COR-L47 (cell line): ENCODE results near the gene OST4.

ENCODE experiments used
- DNase-seq: peaks from one replicate; lab custom pipeline; 2025; lab: John Stamatoyannopoulos, UW

OST4 gene

GRCh38 chr2:27093430-27094352, 22.2 kb upstream of the OST4 start:
- DNase-seq: no peak

DNA sequence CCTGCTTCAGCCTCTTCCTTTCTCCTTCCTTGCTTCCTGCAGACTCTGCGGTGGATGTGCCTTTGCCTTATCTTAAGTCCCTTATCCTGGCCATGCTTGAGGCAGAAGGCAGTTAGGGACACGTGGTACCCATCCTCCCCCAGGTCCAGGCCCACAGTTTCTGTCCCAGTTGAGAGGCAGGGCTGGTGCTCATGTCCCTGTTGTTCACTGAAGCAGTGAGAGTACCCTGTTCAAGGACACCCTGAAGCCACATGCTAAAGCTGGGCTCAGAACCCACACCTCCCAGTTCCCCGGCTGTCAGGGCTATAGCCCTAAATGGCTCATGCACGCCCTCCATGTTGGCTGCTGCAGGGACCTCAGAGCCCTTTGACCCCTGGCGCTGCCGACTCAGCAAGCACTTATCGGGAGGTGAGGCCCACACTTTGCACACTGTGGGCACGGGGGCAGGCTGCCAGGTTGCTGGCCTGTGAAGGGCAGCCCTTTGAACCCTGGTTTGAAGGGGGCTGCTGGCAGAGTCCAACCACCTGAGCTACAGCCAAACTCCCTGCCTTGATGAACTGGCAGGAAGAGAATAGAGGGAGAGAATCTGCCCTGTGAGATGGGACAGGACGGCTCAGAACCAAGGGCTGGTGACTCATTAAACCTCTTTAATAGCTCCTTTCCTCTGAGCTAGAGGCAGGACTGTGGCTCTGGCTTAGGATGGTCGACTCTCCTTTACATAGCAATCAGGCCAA, 21.4 kb upstream of the OST4 start:
- no peak for DNase-seq

DNA sequence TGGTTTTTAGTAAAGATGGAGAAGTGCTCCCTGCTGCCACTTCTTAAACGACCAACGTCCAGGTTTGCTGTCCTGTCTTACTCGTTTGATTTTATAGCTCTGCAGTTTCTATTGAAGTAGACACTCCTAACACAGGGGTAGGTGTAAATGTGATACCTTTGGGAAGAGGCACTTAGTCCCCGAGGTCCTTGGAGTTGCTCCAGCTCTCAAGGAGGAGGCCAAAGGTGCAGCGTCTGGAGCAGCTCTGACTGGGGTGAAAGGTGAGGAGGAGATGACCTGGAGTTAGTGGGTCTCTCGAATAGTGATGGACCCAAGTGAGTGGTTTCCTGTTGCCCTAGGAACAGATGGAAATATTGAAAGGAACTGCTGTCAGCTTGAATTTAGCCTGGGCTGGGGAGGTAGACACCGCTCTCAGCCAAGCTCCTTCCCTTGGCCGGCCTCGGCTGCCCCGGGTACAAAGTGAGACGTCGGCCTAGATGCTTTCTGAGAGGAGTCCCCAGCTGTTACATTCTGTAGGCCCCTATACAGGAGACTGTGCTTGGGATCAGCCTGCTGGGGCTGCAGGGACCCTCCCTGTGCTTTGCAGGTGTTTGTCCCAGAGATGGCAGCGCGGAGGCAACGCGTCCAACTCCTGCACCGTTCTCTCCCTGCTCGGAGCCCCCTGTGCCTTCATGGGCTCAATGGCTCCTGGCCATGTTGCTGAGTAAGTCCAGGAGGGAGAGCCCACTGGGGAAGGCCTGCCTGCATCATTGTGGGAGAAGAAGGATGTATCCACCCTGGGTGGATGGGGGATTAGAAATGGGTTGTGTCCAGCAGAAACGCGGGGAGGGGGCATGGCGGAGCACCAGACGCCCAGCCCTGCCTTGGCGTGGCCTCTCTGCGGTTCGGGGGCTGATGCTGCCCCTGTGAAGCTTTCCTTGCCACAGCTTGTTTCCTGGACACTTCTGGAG, 20.6 kb upstream of the OST4 start:
- no peak for DNase-seq

DNA sequence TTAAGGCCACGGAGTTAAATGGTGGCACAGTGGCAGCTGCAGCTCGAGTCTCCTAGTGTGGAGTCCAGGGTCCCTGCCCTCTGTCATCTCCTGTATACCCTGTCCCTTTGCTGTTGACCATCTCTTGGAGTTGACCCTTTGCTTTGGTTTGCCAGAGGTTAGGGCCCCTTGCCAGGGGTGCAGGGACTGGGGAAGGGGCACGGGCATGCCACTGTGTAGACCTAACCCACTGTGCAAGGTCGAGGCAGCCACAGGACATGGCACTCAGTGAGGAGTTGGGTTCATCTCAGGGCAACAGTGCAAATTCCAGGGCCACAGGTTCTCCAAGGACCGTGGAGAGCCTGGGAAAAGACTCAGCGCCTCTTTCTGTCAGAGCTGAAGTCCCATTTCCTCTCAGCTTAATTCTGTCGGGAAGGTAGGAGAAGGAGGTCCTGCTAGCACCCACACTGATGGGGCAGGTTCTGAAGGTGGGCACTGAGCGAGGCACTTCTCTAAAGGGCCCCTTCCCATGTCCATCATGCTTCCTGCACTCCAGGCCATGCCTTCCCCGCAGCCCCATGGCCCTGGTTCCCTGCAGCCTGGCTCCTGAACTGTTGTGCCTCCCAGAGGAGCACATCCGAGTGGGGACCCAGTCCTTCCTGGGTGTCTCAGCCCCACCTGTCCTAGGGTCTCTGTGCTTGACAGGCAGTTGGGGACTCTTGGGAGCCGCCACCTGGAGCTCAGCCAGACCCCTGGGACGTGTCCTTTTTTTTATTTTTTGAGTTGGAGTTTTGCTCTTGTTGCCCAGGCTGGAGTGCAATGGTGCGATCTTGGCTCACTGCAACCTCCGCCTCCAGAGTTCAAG, 17.9 kb upstream of the OST4 start:
- no peak for DNase-seq

GRCh38 chr2:27088634-27089033, 17.2 kb upstream of the OST4 start:
- no peak for DNase-seq

DNA sequence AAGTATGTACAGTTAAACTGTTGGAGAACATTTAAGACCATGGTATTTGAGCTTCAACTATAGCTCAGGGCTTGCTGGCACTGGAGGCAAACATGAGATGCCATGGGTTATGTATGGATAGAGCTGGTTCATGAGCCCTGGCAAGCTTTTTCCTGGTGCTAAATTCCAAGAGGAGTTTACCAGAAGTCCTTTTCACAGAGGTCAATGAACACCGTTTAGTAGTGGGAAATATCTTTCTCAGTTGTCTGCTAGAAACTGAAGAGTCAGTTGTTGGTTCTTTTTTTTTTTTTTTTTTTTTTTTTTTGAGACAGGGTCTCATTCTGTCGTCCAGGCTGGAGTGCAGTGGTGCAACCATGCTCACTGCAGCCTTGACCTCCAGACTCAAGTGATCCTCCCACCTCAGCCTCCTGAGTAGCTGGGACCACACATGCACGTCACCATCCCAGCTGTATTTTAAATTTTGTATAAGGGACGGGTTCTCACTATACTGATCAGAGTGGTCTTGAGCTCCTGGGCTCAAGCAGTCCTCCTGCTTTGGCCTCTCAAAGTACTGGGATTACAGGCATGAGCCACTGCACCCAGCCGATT, 16.5 kb upstream of the OST4 start:
- no peak for DNase-seq

DNA sequence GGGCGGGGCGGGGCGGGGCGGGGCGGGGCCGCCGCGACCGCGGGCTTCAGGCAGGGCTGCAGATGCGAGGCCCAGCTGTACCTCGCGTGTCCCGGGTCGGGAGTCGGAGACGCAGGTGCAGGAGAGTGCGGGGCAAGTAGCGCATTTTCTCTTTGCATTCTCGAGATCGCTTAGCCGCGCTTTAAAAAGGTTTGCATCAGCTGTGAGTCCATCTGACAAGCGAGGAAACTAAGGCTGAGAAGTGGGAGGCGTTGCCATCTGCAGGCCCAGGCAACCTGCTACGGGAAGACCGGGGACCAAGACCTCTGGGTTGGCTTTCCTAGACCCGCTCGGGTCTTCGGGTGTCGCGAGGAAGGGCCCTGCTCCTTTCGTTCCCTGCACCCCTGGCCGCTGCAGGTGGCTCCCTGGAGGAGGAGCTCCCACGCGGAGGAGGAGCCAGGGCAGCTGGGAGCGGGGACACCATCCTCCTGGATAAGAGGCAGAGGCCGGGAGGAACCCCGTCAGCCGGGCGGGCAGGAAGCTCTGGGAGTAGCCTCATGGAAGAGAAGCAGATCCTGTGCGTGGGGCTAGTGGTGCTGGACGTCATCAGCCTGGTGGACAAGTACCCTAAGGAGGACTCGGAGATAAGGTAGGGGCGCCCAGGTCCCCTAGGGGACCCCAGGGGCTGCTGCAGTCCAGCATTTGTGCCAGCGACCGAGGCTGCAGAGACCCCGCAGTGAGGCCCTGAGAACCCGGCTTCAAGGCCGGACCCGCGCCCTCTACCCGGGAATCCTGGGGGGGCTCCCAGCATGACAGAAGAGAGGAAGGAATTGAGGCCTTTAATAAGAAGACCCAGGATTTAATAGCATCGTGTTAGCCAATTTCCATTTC, 15.5 kb upstream of the OST4 start, which contains the start of gene KHK:
Gene KHK (plus strand): TSS at position 49 of the 870 bp plus-strand sequence. CDS start 488 bp downstream, at position 537.
- peak; percentile 65 for DNase-seq

DNA sequence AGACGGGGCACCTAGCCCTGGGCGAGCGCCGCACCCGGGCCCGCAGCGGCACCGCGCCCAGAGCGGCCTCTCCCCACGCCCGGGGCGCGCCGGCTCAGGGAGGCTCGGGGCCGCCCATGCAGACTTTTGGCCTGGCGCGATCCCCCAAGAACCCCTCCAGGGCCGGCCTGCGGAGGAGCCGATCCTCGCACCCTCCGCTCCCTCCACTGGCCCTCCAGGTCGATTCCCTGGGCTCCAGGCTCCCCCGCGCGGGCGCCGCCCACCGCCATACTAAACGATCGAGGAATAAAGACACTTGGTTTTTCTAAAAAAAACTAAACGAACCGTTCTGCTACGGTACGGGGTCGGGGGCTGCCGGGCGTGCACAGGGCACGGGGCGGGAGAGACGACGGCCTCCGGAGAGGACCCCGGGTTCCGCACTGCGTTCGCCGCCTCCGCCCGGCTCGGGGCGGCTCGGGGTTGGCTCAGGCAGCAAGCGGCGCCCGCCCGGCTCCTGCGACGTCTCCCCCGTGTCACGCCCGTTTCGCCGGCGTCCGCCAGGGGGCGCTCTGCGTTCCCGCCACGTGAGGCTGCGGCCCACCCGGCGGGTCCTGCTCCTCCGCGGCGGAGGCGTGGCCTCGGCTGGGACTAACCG, 14.8 kb upstream of the OST4 start:
- DNase-seq: peak; percentile 87

GRCh38 chr2:27085673-27086089, 14.2 kb upstream of the OST4 start:
- DNase-seq: peak; percentile 7

- no peak for DNase-seq
Measured at GRCh38 chr2:27085062-27085672, 13.7 kb upstream of the OST4 start.

- DNase-seq: no peak
Measured at GRCh38 chr2:27084297-27085061, 13.0 kb upstream of the OST4 start.

DNA sequence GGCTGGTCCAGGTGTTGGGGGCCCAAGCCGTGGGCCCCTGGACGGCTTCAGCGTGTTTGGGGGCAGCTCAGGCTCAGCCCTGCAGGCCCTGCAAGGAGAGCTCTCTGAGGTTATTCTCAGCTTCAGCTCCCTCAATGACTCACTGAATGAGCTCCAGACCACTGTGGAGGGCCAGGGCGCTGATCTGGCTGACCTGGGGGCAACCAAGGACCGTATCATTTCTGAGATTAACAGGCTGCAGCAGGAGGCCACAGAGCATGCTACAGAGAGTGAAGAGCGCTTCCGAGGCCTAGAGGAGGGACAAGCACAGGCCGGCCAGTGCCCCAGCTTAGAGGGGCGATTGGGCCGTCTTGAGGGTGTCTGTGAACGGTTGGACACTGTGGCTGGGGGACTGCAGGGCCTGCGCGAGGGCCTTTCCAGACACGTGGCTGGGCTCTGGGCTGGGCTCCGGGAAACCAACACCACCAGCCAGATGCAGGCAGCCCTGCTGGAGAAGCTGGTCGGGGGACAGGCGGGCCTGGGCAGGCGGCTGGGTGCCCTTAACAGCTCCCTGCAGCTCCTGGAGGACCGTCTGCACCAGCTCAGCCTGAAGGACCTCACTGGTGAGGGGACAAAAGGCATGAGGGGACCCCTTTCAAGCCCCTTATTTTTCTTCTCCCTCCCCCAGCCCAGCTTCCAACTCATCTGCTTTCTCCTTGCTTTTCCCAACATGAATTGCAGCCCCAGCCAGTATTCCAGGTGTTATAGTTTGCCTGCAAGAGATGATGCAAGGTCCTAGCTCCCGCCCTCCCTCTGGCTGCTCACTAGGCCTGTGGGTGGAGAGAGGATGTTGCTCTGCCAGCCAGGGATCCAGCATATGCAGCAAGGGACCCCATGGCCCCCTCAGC, 12.2 kb upstream of the OST4 start:
- no peak for DNase-seq

- DNase-seq: no peak
Measured at GRCh38 chr2:27082773-27083409, 11.4 kb upstream of the OST4 start.

- DNase-seq: no peak
Measured at GRCh38 chr2:27081984-27082772, 10.7 kb upstream of the OST4 start.

GRCh38 chr2:27080603-27080936, 9.1 kb upstream of the OST4 start:
- DNase-seq: no peak

GRCh38 chr2:27080140-27080469, 8.7 kb upstream of the OST4 start:
- no peak for DNase-seq
